Inflammatory macrophage treated with lipopolysaccharide for 1 hour (primary cell): ENCODE measurements around the gene THADA.
A peak's percentile ranks its signal among the peaks of the same experiment; 100 is the strongest.
"Not testable (repeated sequence)": the region's sequence is repeated elsewhere in the genome, so short reads cannot be mapped to it uniquely, and the experiment has no call there.

ENCODE experiments used
- DNase-seq, 2 donors: peaks; one replicate each; pipeline ENCODE4 v3.0.0-alpha.2; 2020 to 2022

The THADA gene

GRCh38 chr2:43199492-43200488 is 396.0 kb downstream of the THADA start:
- DNase-seq = no peak

- DNase-seq = no peak
These were observed 397.6 kb downstream of the THADA start for GRCh38 chr2:43198263-43198662.

- no peak for DNase-seq
These were observed 398.3 kb downstream of the THADA start for GRCh38 chr2:43197588-43197896.

- DNase-seq = peak; percentile 33 to 60
These were observed 398.9 kb downstream of the THADA start for GRCh38 chr2:43196768-43197587.

- no peak for DNase-seq
These were observed 401.5 kb downstream of the THADA start for GRCh38 chr2:43194121-43194869.

- no peak for DNase-seq
These were observed 402.2 kb downstream of the THADA start for GRCh38 chr2:43193652-43194120.

GRCh38 chr2:43192744-43193651 is 402.8 kb downstream of the THADA start:
- no peak for DNase-seq

- no peak for DNase-seq
These were observed 403.8 kb downstream of the THADA start for GRCh38 chr2:43191947-43192516.

- no peak for DNase-seq
These were observed 405.4 kb downstream of the THADA start for GRCh38 chr2:43190311-43191052.

- not testable (repeated sequence) for DNase-seq
These were observed 406.0 kb downstream of the THADA start for GRCh38 chr2:43189861-43190260.

- no peak for DNase-seq
These were observed 407.1 kb downstream of the THADA start for GRCh38 chr2:43188561-43189386.

- DNase-seq = no peak
These were observed 409.0 kb downstream of the THADA start for GRCh38 chr2:43186679-43187374.

GRCh38 chr2:43186321-43186678 is 409.5 kb downstream of the THADA start:
- DNase-seq = no peak

GRCh38 chr2:43185146-43185545 is 410.7 kb downstream of the THADA start:
- no peak for DNase-seq

GRCh38 chr2:43184339-43184895 is 411.4 kb downstream of the THADA start:
- DNase-seq = no peak

- no peak for DNase-seq
These were observed 412.1 kb downstream of the THADA start for GRCh38 chr2:43183743-43184142.

GRCh38 chr2:43180897-43181296 is 414.9 kb downstream of the THADA start:
- no peak for DNase-seq
